Measurements from ENCODE around the gene FUT3.

Gene FUT3

GRCh38 chr19:5831159-5831558 lies 20.1 kb downstream of the FUT3 start:
- no peaks in the 10 kb centered on the region for H3K27me3 ChIP-seq (ENCODE audit: insufficient read depth, low read depth, severe bottlenecking)

GRCh38 chr19:5829567-5830310 lies 21.5 kb downstream of the FUT3 start:
- no peaks in the 10 kb centered on the region for H3K36me3 ChIP-seq
- DNase-seq = no peak
- H3K27me3 ChIP-seq (ENCODE audit: insufficient read depth, low read depth, severe bottlenecking) = no peaks in the 10 kb centered on the region
- no peak overlapping the region for H3K27ac ChIP-seq
- no peak overlapping the region for H3K4me3 ChIP-seq (ENCODE audit: low read depth, low read length)
- TF ChIP-seq CTCF (IDR thresholded peaks at IDR 0.05; ENCODE audit: low read depth, low read length) = no peak
- H3K9me3 ChIP-seq (ENCODE audit: severe bottlenecking) = no peaks in the 10 kb centered on the region

More at GRCh38 chr19:5831159-5831558, 20.1 kb downstream of the FUT3 start:
- Histone ChIP-seq H3K4me3 (ENCODE audit: low read depth, low read length) (no peak overlapping the region), H3K27ac (no peak overlapping the region), H3K36me3 (no peaks in the 10 kb centered on the region), H3K9me3 (ENCODE audit: severe bottlenecking) (no peaks in the 10 kb centered on the region)
- DNase-seq = no peak
- no peak for TF ChIP-seq CTCF (IDR thresholded peaks at IDR 0.05; ENCODE audit: low read depth, low read length)

- TF ChIP-seq CTCF (IDR thresholded peaks at IDR 0.05; ENCODE audit: low read depth, low read length) = no peak
- H3K9me3 ChIP-seq (ENCODE audit: severe bottlenecking) = no peaks in the 10 kb centered on the region
- no peaks in the 10 kb centered on the region for H3K36me3 ChIP-seq
- DNase-seq = no peak
- no peak overlapping the region for H3K27ac ChIP-seq
- no peaks in the 10 kb centered on the region for H3K27me3 ChIP-seq (ENCODE audit: insufficient read depth, low read depth, severe bottlenecking)
- H3K4me3 ChIP-seq (ENCODE audit: low read depth, low read length) = no peak overlapping the region
Measured at GRCh38 chr19:5828661-5829566, 22.3 kb downstream of the FUT3 start.

GRCh38 chr19:5827891-5828660 lies 23.2 kb downstream of the FUT3 start:
- H3K9me3 ChIP-seq (ENCODE audit: severe bottlenecking) = no peaks in the 10 kb centered on the region
- no peaks in the 10 kb centered on the region for H3K36me3 ChIP-seq
- TF ChIP-seq CTCF (IDR thresholded peaks at IDR 0.05; ENCODE audit: low read depth, low read length) = no peak
- no peak overlapping the region for H3K27ac ChIP-seq
- no peak for DNase-seq
- no peak overlapping the region for H3K4me3 ChIP-seq (ENCODE audit: low read depth, low read length)
- H3K27me3 ChIP-seq (ENCODE audit: insufficient read depth, low read depth, severe bottlenecking) = no peaks in the 10 kb centered on the region

- Histone ChIP-seq H3K27me3 (ENCODE audit: insufficient read depth, low read depth, severe bottlenecking) (no peaks in the 10 kb centered on the region), H3K27ac (no peak overlapping the region), H3K36me3 (no peaks in the 10 kb centered on the region), H3K4me3 (ENCODE audit: low read depth, low read length) (no peak overlapping the region), H3K9me3 (ENCODE audit: severe bottlenecking) (no peaks in the 10 kb centered on the region)
- DNase-seq = no peak
- TF ChIP-seq CTCF (IDR thresholded peaks at IDR 0.05; ENCODE audit: low read depth, low read length) = no peak
Measured at GRCh38 chr19:5827342-5827890, 23.8 kb downstream of the FUT3 start.
